NCI-H187 (cell line): ENCODE results near the gene TTC19.
"Not testable (repeated sequence)": the region's sequence is repeated elsewhere in the genome, so short reads cannot be mapped to it uniquely, and the experiment has no call there.

ENCODE experiments used
- DNase-seq, 2 experiments: peaks; one replicate each; lab custom pipeline; 2025; lab: John Stamatoyannopoulos, UW

The TTC19 gene

GRCh38 chr17:16027708-16028584, 28.3 kb downstream of the TTC19 start:
- no peak for DNase-seq

- DNase-seq: no peak
Measured at GRCh38 chr17:16033729-16034349, 34.2 kb downstream of the TTC19 start.

GRCh38 chr17:16036261-16036660, 36.6 kb downstream of the TTC19 start:
- no peak for DNase-seq

DNA sequence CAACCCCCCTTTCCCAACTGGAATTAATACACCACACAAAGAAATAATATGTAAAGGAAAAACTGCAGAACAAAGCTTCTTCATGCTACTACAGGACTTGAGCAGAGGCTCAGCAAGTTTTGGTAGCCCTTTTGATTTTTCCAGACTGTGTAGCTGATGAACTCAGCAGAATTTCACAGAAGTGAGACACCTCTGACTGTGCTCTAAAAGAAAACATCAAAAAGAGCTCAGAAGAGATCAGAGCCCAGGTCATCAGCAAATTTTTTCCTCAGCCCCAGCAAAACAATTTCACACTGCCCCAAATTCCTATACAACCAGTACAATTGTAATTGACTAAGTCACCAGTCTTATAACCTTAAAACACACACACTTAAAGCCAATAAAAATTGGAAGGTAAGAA, 38.0 kb downstream of the TTC19 start:
- DNase-seq: no peak

- no peak for DNase-seq
Measured at GRCh38 chr17:16040710-16041251, 41.2 kb downstream of the TTC19 start.

DNA sequence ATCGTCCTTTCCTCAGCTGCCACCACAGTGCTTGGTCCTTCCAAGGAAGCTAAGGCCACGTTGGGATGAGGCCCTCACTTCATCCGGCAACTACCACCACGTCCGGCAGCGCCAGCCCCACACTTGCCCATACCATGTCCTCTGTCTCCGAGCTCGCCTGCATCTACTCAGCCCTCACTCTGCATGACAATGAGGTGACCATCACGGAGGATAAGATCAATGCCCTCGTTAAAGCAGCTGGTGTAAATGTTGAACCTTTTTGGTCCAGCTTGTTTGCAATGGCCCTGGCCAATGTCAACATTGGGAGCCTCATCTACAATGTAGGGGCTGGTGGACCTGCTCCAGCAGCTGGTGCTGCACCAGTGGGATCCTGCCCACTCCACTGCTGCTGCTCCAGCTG, 44.9 kb downstream of the TTC19 start:
- DNase-seq: no peak

GRCh38 chr17:16046966-16047365, 47.3 kb downstream of the TTC19 start:
- DNase-seq: no peak

GRCh38 chr17:16048811-16049449, 49.3 kb downstream of the TTC19 start:
- DNase-seq: no peak

GRCh38 chr17:16050844-16051243, 51.2 kb downstream of the TTC19 start:
- DNase-seq: no peak

DNA sequence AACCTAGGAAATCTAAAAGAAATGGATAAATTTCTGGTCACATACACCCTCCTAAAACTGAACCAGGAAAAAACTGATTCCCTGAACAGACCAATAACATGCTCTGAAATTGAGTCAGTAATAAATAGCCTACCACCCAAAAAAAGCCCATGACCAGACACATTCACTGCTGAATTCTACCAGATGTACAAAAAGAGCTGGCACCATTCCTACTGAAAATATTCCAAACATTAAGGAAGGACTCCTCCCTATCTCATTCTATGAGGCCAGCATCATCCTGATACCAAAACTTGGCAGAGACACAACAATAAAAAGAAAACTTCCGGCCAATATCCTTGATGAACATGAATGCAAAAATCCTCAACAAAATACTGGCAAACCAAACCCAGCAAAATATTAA, 52.9 kb downstream of the TTC19 start:
- DNase-seq: no peak

DNA sequence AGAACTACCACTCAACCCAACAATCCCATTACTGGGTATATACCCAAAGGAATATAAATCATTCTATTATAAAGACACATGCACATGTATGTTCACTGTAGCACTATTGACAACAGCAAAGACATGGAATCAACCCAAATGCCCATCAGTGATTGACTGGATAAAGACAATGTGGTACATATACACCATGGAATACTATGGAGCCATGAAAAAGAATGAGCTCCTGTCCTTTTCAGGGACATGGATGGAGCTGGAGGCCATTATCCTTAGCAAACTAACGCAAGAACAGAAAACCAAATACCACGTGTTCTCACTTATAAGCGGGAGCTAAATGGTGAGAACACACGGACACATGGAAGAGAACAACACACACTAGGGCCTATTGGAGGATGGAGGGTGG, 55.5 kb downstream of the TTC19 start:
- DNase-seq: not testable (repeated sequence)

- no peak for DNase-seq
Measured at GRCh38 chr17:16061631-16062030, 62.0 kb downstream of the TTC19 start.

DNA sequence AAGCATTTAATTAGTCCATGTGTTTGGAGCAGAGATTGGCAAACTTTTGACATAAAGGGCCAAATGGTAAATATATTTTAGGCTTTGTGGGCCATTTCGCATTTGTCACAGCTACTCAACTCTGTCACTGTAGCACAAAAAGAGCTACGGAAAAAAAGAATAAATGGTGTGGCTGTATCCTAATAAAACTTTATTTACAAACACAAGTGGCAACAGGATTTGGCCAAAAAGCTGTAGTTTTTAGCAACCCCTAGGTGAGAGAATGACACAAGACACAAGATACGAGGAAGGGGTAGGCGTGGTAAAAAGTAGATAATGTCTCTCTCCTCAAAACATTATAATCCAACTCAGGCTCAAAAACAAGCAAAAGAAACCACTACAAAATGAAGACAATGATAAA, 66.5 kb downstream of the TTC19 start:
- DNase-seq: no peak

GRCh38 chr17:16068323-16068722, 68.7 kb downstream of the TTC19 start:
- no peak for DNase-seq

DNA sequence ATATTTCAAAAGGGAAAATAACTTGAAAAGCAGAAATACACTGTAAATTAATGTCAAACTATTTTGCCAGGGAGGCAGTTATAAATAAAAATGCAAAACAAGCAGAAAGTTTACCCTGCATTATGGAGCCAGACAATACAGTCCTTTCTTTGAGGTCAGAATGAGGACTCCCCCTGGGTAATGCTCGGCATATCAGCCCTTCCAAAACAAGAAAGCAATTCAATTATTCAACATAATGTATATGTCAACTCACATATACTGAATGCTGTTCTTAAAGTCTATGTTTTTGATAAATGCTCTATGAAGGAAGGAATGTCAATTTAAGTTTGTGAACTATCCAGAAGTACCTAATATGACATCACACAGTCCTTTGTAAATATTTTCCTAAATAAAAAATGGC, 72.4 kb downstream of the TTC19 start:
- DNase-seq: no peak

GRCh38 chr17:16073845-16074244, 74.2 kb downstream of the TTC19 start:
- DNase-seq: no peak

DNA sequence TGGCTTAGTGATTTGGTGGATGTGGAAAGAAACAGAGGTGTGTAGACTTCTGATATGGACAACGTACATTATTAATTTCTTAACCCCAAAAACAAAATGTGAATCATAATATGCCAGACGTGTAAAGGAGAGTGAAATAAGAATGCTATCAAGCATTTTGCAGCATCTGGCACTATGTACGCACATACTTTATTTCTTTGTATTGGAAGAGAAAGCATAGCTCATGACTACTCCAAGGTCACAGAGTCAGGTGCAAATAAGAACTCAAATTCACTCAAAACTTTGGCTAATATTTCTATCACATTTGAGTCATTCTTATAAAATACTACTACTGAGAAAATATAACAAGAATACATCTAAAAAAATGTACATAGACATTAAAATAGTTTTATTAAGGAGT, 74.8 kb downstream of the TTC19 start:
- DNase-seq: no peak

DNA sequence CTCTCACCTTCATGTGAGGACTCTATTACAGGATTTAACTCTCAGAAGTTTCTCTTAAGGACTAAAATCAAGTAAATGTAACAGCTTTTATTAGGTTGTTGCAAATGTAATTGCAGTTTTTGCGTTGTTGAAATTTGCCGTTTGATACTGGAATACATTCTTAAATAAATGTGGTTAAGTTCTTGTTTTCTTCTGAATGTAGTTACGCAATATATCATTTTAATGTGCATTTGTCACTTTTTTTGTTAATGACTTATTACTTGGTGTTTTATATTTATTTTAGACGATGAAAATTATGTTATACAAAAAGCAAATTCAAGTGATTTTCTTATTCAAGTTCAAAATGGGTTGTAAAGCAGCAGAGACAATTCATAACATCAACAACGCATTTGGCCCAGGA, 76.3 kb downstream of the TTC19 start:
- DNase-seq: no peak
